GM19397 (cell line): ENCODE measurements around the gene CEP83.

ENCODE experiments used
- ATAC-seq: cut with Tn5 transposase; IDR thresholded peaks from one replicate; pipeline ENCODE4 v1.9.1; 2021; ENCODE audit warnings: mild to moderate bottlenecking, moderate library complexity; ENCODE audit not compliant: unreplicated experiment

The CEP83 gene

GRCh38 chr12:94312378-94312777 lies 147.3 kb downstream of the CEP83 start:
- ATAC-seq: no peak

DNA sequence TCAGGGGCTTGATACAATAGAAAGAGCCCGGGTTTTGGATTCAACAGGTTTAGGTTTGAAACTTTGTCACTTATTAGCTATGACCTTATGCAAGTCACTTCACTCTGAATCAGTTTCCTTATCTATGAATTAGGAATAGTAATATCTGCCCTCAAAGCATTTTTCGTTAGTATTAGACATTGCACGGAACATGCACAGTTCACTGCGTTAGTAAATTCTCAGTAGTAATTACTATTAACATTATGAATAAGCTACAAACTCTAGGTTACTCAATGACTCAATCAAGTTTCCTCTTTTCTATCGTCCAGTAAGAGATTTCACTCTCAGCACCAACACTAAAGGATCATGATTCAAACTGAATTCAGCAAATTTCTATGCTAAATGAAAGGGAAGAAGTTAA lies 150.3 kb downstream of the CEP83 start:
- peak; percentile 66 for ATAC-seq

DNA sequence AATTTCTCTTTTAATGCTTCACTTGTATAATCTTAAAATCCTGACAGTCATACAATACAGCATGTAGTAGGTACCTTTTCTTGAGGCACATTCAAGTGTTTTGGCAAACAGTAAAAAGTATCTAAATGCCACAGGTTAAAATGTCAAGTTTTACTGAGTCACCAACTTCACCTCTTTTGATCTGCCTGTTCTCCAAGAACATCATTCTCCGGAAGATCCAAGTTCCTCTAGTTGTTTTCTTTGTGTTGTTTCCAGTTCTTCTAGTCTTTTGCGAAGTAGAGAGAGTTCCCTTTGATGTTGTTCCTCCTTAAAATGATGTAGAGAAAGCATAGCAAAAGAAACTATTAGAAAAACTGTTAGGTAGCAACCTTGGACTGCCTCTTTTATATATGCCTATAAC lies 151.1 kb downstream of the CEP83 start:
- no peak for ATAC-seq

GRCh38 chr12:94305130-94305957 lies 154.3 kb downstream of the CEP83 start:
- no peak for ATAC-seq

GRCh38 chr12:94304566-94305061 lies 155.1 kb downstream of the CEP83 start:
- ATAC-seq: no peak

- no peak for ATAC-seq
Observed at GRCh38 chr12:94304012-94304411, 155.7 kb downstream of the CEP83 start.

- ATAC-seq: no peak
Observed at GRCh38 chr12:94299846-94300245, 159.8 kb downstream of the CEP83 start.

DNA sequence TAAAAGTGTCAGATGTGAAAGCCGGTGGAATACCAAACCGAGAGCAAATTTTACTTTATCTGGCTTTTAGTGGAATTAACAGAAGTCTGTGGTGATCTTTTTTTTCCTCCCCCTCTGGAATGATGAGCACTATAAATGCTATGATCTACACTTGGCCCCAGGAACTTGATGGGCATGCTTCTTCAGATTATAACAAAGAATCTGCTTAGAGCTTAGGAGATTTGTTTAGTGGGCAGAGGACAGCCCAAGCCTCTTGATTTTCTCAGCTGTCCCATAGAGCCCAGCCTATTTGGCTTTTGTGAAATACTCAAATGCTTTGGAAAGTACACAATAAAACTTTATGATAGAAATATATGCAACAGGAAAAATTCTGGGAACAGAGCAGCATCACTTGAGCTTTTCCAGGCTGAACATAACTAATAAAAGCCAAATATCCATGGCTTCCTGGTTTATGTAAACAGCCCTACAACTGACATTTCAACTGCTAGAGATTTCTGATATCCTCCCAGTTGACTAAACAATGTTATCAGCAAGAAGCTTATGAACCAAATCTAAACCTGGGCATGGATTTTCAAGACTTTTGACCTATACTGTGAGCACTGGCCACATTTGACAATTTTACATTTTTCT lies 161.7 kb downstream of the CEP83 start:
- no peak for ATAC-seq

DNA sequence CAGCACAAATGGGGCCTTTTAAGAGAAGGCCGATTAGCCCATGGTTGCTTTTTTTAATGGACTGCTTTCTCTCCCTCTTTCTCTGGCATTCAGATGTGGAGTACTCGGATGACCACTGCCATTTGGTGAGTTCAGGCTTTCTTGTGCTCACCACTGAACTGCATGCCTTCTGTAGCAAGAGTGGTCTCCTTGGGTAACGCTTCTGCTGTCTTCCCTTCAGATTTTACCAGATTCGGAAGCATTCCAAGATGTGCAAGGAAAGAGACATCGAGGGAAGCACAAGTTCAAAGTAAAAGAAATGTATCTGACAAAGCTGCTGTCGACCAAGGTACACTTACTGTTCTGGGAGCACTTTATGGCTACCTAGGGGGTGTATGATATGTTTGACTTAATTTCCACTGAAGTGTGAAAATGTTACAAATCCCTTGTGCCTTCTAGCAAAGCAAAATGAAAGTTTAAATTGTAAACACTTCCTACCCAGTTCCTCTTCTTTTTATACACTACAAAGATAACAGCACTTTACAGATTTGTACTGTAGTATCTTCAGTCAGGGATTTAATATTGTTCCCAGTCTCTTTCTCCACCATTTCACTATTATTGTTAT lies 162.5 kb downstream of the CEP83 start:
- no peak for ATAC-seq

- ATAC-seq: no peak
Observed at GRCh38 chr12:94290353-94290752, 169.3 kb downstream of the CEP83 start.

- ATAC-seq: no peak
Observed at GRCh38 chr12:94289461-94290312, 170.0 kb downstream of the CEP83 start.

- no peak for ATAC-seq
Observed at GRCh38 chr12:94287245-94287628, 172.4 kb downstream of the CEP83 start.

DNA sequence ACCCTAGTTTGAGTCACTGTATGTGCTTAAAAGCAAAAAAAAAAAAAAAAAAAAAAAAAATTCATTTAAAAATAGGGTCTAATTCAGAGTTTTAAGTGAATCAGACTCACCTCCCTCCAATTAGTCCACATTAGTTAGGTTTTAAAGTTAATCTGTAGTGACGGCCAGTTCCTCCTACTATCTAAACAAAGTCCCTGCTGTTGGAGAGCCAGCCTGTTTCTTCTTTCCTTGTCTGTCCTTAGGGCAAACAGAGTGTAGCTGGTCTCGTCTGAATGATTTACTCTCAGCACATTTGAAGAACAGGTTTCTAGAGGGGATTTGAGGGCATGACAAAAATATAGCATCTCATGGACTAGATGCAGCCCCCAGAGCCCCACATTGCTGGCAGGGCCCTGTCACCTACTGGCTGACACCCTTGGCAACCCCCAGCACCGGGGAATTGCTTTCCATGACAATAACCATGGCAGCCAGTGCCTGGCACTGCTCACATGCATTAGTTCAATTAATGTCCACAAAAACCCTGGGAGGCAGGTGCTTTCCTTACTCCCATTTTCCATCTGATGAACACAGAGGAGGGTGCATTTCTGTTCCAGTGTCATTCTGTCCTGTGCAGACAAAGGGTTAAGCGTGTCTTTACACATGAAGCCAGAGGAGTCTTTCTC lies 173.0 kb downstream of the CEP83 start:
- ATAC-seq: no peak

DNA sequence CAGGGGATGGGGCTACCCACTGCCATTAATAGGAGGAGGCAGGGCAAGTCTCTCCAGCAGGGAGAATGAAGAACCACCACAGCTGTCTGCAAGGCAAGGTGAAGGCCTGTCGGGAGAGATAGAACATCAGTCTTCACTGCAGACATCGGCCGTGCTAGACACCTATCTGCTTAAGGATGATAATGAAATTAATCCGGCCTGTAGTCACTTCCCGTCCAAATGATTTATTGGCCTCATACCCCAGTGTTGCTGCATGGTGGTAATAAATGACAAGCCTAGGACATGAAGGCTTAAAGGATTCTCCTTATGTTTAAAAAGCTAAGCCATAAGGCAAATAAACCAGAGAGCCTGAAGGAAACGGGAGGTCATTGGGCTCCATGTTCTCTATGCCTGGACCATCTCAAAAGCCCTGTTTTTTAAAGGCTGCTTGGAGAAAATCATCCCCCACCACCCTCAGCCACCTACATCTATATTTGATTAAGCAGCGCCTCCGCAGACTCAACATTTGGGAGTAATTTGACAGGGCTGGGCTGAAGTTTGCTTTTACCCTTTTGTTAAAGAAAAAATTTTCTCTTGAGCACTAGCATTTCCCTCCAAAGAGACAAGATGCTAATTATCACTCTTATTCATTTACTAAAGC lies 173.6 kb downstream of the CEP83 start:
- ATAC-seq: no peak

- no peak for ATAC-seq
Observed at GRCh38 chr12:94284859-94285258, 174.8 kb downstream of the CEP83 start.

DNA sequence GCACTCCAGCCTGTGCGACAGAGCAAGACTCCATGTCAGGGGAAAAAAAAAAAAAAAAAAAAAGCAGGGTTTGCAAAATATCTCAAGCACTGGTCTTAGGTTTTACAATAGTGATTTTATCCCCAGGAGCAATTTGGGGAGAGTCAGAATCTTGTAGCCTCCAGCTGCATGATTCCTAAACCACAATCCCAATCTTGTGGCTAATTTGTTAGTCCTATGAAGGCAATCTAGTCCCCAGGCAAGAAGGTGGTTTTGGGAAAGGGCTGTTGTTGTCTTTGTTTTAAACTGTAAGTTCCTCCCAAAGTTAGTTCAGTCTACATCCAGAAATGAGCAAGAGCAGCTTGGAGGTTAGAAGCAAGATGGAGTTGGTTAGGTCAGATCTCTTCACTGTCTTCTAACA lies 175.6 kb downstream of the CEP83 start:
- no peak for ATAC-seq

GRCh38 chr12:94282675-94283074 lies 177.0 kb downstream of the CEP83 start:
- no peak for ATAC-seq

DNA sequence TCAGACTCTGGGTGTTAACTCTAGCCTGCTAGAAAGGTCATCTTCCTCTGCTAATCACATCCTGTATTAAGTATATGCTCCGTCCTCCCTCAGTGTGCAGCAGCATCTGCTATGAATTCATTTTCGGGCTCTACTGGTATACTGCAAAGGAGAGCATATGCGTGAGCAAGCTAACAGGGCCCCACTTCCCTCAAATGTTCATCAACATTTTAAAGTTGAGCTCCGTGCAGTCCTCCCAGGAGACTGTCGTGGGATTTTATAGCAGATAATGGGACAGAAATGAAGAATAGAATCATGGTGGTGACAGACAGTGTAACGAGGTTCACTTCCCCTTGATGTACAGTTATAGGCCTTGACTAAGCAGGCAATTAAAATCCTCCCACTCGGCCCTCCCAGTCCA lies 179.6 kb downstream of the CEP83 start:
- ATAC-seq: no peak

DNA sequence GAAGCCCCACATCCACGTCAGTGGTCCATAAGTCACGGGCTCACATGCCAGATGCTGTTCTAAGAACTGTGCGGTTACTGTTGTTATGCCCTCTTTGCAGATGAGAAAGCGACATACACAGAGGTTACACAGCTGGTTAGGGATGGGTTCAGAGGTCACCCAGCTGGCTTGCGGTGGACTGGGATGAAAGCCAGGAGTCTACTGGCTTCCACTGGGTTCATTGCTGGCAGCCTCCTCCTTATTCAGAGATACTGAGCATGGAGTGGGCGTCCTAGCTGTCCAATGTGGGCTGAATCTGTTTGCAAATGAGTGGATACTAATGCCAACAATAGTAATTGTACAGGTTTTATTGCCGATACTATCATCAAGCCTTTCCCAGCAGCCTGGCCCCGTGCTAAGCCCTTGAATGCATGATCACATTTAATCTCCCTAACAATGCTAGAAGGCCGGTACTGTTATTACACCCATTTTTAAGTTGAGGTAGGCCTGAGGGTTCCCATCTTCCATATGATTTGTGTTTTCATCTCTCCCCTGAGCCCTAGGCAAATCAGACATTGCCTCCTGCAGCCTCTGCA lies 182.2 kb downstream of the CEP83 start:
- no peak for ATAC-seq

- no peak for ATAC-seq
Observed at GRCh38 chr12:94276725-94277124, 182.9 kb downstream of the CEP83 start.
